HPDE6-E6E7 (cell line): ENCODE data around the gene PKD1L1.
A peak's percentile ranks its signal among the peaks of the same experiment; 100 is the strongest.
"Not testable (repeated sequence)": the region's sequence is repeated elsewhere in the genome, so short reads cannot be mapped to it uniquely, and the experiment has no call there.

Source experiments
- DNase-seq: peaks from one replicate; pipeline ENCODE4 v3.0.0; 2011; ENCODE audit warnings: missing footprints; ENCODE audit errors: extremely low spot score

PKD1L1 gene

DNA sequence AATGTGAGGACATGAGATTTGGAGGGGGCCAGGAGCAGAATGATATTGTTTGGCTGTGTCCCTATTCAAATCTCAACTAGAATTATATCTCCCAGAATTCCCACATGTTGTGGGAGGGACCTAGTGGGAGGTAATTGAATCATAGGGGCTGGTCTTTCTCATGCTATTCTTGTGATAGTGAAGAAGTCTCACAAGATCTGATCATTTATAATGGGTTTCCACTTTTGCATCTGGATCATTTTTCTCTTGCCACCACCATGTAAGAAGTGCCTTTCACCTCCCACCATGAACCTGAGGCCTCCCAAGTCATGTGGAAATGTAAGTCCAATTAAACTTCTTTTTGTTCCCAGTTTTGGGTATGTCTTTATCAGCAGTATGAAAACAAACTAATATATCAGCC, 153.1 kb downstream of the PKD1L1 start:
- DNase-seq = not testable (repeated sequence)

DNA sequence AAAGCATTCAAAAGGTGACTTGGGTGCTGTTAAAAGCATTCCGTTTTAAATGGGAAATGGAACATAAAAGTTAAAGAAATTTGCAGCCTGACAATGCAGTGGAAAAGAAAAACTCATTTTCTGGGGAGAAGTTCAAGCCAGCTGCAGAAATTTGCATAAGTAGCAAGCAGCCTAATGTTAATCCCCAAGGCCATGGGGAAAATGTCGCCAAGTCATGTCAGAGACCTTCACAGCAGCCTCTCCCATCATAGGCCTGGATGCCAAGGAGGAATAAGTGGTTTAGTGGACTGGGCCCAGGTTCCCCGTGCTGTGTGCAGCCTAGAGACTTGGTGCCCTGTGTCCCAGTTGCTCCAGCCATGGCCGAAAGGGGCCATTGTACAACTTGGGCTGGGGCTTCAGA, 154.2 kb downstream of the PKD1L1 start:
- DNase-seq = no peak

DNA sequence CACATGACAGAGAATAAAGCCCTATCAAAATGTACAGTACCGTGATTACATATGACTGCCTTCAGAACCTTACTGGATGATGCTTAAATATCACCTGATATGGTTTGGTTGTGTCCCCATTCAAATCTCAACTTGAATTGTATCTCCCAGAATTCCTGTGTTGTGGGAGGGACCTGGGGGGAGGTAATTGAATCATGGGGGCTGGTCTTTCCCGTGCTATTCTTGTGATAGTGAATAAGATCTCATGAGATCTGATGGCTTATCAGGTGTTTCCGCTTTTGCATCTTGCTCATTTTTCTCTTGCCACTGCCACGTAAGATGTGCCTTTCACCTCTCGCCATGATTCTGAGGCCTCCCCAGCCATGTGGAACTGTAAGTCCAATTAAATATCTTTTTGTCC, 155.1 kb downstream of the PKD1L1 start:
- DNase-seq = not testable (repeated sequence)

DNA sequence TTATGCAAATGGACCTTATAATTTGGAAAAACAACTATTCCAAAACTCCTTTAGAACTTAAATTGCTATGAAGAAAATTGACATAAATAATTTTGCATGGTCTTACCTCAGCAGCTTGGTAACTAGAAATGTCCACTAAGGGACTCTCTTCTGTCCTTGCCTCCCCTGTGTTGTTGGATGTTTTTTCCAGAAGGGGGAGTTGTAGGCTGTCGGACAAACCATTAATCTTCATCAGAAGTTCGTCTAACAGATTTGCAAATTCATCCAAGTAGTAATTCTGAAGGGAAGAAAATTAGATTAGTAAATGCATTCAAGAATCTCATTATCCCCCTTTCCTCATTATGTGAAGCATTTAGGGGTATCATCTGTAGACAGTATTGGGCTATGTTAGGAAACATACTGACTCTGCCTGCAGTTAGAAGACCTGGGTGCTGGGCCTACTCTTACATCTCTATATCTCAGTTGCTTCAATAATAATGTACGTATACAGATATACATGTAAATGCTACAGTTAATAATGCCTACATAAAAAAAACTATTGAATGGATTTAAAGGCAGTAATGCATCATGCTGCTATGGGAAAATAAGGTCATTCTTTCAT, 155.6 kb downstream of the PKD1L1 start:
- DNase-seq = no peak

DNA sequence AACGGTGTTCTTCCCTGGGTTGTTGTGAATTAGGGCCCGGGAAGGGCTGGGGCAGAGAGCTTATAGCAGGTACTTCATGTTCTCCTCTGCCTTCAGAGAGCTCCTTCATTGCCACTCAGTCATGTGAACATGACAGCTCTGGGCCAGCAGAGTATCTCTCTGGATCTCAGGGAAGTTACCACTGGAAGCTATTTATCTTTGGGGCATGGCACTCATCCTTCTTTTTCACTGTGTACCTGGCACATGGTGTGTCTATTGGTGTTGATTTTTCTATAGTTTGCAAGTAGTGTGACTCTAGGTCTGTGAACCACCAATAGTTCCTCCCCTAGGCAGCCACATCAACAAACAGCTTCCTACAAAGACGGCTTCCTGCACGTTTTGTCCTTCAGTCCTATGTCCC, 156.6 kb downstream of the PKD1L1 start:
- DNase-seq = no peak

DNA sequence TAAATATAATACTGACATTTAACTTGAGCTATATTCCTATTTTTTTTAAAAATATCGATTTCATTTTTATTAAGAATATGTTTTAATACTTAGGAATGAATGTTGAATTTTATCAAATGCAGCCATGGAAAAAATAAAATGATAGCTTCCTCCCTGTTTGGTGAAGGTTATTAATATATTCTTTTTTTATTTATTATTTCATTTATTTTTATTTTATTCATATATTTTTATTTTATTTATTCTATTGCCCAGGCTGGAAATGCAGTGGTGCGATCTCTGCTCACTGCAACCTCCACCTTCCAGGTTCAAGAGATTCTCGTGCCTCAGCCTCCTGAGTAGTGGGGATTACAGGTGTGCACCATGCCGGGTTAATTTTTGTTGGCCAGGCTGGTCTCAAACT, 160.2 kb downstream of the PKD1L1 start:
- DNase-seq = no peak

DNA sequence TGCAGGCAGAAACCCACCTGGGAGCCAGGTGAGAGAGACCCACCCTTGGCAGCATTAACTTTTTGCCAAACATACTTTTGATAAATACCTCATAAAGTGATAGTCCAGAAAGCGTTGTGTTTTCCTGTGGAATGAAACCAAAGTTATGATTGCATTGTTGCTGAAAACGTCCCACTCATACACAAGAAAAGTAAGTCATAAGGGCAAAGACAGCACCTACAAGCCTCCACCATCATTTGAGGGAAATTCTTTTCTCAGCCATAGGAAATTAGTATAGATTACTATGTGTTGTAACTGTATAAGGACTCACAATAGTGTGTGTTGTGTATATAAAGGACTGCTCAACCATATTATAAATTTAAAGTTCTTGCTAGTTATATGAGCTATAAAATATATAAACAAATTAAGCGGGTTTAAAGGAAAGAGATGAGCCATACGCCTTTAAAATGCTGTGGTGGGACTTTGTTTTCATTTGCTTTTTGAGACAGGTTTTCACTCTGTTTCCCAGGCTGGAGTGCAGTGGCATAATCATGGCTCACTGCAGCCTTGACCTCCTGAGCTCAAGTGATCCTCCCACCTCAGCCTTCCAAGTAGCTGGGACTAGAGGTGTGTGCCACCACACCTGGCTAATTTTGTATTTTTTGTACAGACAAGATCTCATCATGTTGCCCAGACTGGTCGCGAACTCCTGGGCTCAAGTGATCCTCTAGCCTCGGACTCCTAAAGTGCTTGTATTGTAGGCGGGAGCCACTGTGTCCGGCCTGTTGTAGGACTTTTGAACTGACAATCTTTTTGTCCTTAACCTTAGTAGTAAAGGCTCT, 160.8 kb downstream of the PKD1L1 start:
- DNase-seq = no peak

DNA sequence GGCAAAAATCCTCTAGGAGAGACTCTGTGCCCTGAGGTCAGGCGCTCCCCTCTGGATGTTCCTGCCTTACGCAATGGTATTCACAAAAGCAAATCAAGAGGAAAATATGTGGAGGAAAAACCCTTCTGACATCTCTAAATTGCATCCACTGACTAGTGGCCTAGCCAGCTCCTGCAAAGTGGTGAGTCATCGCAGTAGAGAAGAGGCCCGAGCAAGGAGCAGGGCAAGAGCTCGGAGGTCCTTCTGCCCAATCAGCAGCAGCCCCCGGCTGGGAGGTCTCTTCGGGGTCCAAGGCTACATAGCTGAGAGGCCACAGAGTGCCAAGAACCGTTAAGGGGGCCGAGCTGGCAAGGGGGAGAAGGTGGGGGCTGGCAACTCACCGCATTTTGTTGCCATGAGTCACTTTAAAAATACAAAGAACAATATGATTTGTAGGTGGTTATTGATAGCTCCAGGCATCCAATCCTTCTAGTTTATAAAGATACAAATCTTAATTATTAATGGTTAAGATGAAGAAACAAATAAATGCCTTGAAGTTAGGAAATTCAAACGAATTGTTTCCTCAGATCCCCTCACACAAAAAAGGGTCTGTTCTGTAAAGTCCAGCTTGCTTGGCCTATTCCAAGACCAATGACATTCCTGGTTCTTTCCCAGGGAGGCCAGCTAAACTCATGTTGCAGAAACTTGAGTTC, 161.6 kb downstream of the PKD1L1 start:
- peak; percentile 75 for DNase-seq

DNA sequence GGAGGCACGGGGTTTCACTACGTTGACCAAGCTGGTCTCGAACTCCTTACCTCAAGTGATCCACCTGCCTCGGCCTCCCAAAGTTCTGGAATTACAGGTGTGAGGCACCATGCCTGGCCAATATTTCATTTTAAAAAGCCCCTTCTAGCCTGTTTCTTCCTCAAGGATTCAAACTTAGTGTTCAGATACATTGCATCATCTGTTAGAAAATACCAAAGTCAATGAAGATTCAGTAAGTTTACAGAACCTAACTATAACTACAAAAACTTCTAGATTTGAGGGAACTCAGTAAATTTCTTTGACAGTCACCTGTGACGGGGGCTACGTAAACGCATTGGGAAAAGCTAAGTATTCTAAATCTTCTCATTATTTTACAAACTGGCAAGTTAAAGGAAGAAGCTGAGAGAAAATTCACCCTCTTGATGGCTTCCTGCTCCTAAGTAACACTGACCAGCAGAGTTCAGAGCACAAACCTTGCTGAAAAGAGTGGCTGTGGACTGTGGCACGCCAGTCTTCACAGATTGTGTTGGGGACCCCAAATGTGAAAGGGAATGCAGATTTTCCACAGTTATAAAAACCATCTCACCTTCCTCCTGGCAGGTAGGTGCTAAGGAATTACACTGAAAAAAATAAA, 162.2 kb downstream of the PKD1L1 start:
- no peak for DNase-seq

DNA sequence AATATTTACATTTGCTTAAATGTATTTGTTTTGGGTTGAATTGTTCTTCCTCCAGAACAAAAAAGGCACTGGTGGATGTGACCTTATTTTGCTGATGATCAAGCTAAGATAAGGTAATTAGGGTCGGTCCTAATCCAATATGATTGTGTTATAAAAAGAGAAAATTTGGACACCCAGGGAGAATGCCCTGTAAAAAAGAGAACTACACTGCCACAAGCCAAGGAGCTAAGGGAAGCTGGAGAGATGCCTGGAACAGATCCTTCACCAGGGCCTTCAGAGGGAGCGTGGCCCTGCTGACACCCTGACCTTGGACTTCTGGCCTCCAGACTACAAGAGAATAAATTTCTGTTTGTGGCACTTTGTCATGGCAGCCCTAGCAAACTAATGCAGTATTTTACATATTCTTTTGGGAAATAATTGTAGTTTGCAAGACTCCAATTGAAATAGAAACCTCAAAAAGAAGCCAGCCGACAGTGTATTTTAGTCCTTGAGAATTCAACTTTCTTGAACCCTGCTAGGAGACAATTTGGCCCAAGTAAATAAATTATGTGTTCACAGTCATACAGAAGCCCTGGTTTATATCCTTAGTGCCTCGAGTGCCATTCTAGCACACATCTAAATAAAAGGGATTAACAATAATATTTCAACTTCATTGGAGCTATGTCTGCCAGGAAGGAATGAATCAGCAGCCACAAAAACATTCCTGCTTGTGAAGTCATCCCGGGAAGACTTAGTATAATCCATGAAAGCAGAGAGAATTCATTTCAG, 164.6 kb downstream of the PKD1L1 start:
- DNase-seq = peak; percentile 45

DNA sequence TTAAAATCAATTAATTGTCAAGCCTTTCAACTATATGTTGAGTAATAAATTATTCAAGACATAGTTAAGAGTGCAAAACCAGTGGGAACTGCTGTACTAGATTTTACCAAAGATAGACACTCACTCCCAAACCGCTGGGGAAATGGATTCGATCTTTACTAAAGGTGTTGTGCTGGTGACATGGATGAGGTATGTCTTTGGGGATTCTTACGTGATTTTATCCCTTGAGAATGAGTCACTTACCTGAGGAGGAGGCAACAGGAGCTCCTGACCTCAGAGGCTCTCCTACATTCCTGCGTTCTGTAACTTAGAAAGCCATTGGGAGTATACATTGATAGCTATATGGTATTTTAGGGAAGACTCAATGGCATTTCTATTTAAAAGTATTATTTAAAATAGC, 165.5 kb downstream of the PKD1L1 start:
- no peak for DNase-seq

DNA sequence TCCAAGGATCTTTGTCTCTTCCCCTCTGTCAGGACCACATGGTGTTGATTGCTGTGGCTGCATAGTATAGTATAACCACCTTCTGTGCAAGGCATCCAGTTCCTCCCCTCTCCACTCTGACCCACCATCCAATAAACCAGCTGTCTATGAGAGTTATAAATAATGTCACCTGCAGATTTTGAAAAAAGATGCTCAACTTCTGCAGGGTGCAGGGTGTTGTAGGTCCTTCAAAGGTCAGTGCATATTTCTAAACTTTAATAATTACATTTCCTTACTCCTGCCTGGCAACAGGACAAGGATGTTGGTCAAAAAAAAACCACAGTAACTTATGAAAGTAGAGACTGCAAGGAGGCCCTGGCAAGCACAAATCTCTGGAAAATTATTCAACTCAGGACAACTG, 166.2 kb downstream of the PKD1L1 start:
- DNase-seq = no peak

DNA sequence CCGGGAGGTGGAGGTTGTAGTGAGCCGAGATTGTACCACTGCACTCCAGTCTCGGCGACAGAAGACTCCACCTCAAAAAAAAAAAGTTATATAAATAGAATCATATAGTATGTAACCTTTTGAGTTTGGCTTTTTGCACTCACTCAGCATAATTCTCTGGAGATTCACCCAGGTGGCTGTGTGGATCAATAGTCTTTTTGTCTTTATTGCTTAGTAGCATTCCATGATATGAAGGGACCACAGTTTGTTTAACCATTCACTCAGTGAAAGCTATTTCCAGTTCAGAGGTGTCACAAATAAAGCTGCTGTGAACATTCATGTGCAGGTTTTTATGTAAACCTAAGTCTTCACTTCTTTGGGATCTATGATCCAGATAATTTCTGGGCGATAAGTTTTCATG, 167.7 kb downstream of the PKD1L1 start:
- DNase-seq = no peak

DNA sequence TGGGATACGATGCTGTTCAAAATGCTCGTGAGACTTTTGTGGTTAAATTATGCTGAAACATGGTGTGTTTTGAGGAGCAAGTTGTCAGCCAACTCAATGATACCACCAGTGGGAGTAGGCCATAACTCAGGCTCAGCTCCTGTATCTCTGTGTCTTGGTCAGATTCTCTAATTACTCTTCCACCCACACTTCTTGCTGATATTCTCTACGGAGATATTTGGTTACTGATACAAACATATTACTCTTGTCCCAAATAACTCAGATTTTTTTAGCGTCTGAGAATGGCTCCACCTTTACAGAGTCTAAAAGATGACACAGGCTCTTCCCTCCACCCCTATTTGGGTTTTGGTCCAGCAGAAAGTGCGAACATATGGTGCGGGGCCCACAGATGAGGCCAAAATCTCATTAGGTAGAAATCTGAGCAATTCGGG, 168.9 kb downstream of the PKD1L1 start:
- DNase-seq = no peak

DNA sequence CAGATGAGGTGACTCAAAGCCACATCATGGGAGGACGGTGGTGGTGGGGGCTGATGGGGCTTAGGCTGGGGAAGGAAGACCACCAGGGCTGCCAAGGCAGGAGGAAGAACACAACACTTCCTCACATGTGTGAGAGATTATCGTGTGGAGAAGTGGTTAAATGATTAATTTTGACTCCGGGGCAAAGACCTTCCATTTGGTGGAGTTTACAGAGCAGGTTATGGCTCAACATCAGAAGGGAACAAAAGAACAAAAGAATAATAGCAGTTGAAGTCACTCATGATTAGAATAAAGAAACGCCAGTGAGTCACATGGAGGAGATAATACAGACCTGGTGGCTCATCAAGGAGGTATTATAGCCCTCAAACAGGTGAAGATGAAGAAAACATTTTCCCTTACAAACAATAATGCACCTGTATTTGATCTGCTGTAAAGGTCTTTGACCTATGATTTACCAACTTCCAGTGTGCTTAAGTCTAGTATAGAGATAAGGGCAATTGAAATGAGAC, 170.1 kb downstream of the PKD1L1 start:
- no peak for DNase-seq

DNA sequence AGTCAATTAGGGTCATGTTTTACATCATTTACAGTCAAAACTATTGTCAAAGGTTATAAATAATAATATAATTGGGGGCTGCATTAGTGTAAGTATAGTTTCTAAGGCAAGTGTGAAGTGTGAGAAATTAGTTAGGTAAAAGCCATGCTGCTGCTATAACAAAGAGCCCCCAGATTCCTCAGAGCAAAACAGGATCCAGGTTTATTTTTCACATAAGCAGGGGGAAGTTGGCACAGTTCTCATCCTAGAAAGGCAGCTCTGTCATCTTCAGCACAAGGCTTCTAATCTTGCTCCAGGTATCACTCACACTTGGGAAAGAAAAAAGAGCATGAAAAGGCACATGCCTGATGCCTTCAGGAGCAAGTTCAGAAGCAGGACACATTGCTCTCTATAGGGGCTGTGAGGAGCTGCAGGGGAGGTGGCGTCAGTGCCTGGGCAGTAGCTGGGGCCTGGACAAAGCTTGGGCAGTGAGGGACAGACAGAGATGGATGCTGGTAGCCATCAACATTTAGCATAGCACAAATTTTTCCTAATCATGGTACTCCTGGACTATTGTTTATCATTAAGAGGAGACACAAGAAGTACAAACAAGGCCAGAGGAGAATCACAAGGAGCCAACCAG, 170.6 kb downstream of the PKD1L1 start:
- DNase-seq = no peak

DNA sequence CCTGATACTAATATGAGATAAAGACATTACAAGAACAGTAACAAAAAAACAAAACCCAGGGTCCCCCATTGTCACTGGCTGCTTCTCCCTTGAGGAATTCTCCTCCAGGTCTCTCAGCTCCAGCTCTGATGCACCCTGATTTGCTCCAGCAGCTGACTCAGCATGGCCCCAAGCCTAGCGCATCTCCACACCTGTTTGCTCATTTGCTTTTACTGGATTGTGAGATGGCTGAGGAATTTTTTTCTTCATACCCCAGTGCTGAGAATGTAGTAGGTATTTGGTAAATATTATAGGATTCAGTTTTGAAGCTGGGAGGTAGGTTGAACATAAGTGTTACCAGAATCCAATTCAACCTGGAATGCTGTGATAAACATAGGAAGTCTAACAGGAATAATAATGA, 171.9 kb downstream of the PKD1L1 start:
- DNase-seq = no peak

DNA sequence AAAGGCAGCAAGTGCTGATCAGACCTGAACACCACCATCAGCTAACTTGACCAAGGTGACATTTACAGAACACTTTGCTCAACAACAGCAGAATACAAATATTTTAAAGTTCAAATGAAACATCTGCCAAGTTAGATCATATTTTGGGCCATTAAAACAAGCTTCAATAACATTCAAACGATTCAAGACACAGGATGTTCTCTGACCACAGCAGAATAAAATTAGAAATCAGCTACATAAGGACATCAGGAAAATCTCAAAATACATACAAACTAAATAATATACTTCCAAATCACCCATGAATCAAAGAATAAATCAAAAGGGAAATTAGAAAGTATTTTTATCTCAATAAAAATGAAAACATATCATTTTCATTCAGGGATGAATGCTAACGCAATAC, 173.0 kb downstream of the PKD1L1 start:
- no peak for DNase-seq

DNA sequence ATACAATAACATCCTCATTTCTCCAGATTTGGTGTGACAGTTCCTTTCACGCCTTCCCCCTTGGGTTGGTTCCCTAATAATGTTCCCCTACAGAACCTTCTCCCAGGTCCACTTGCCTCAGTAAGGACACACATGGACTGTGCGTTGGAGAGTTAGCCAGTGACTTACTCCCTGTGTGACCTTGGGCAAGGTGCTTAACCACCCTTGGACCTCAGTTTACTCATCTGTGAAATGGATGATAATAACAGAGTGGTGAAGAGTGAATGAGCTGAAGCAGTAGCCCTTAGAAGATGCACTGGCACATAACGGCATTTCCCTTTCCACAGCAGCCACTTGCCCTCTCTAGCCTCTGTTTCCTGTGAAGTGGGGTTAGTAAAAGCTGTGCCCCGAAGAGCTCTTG, 175.8 kb downstream of the PKD1L1 start:
- no peak for DNase-seq

DNA sequence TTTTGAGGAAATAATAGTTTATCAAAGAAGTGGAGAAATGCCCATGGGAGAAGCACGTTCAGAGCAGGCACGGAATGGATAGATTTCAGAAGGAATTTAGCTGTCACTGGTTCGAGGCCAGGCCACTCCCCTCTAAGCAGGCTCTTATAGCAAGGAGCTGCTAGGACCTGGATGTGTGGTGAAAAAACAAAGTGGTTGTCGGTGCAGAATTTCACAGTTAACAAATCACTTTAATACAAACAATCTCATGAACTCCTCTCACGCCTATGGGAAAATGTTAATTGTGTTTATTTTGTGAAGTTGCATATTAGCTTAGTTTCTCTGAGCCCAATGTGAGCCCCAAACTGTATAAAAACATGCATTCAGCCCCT, 176.3 kb downstream of the PKD1L1 start:
- no peak for DNase-seq

DNA sequence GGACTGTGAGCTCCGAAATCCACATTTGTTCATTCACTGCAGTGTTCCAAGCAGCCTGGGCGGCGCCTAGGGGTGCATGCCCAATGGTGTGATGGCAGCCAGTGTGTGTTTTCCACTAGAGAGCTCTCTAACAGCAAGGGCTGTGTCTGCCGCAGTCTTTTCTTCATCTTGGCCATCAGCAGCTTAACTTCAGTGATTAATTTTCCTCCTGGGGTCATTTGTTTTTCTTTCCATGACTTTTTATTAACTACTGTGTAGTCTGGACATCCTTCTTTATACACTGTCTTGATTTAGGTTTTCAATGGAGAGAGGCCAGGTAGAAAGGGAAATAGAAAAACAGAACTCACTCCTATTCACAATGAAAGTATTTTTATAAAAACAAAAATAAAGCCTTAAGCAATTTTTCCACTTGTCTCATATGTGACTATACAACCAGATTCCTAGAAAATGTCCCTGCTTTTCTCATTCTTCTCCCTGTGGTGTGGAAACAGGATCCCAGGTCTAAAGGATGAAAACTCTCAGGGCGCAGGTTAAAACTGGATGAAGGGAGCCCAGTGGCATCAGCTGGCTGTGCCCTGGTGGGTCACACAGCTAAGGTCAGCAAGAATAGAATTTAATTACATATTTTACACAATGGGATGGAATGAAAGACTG, 176.8 kb downstream of the PKD1L1 start:
- DNase-seq = no peak
